Vagina (tissue), 2 donors: Measurements from ENCODE around the gene TRIM10.

Source experiments
- POLR2A ChIP-seq, 2 donors: fragments of 450-650 bp; IDR thresholded peaks; one replicate each; pipeline ENCODE4 v1.6.1; 2017; ENCODE audit warnings: antibody characterized with exemption in 2 of 2, mild to moderate bottlenecking in 2 of 2, moderate library complexity in 2 of 2
- TF ChIP-seq, protein P1 (sequence below), 3 experiments: fragments of 450-650 bp in 2 of 3; fragments of 200-600 bp in 1 of 3; sonication (generic) in 1 of 3; IDR thresholded peaks; one replicate each; pipeline ENCODE4 v1.5.1; 2017 to 2019; ENCODE audit warnings: antibody characterized with exemption in 3 of 3, mild to moderate bottlenecking in 2 of 3, moderate library complexity in 2 of 3

DNA sequence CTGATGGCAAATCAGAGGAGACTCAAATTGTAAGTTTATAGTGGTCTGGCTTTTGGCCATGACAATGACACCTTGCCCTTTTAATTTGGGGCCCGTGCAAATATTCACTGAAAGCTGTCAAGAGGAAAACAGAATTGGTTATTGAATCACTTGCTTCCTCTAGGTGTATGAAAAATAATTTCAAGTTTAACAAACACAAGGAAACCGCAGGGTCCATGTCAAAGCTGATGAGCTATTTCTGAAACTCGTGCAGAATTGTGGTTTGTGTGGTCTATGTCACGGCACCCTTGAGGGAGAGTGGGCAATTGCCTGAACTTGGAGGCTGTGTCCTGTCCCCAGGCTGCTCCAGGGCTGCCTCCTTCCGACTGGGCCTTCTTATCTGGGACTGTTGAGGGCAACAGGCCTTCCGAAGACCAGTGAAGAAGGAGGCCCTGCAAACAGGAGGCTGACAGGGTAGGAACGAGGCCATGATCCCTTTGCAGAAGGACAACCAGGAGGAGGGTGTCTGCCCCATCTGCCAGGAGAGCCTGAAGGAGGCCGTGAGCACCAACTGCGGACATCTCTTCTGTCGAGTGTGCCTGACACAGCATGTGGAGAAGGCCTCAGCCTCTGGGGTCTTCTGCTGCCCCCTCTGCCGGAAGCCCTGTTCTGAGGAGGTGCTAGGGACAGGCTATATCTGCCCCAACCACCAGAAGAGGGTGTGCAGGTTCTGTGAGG, 24.3 kb downstream of the TRIM10 start:
- TF ChIP-seq, protein P1, sequence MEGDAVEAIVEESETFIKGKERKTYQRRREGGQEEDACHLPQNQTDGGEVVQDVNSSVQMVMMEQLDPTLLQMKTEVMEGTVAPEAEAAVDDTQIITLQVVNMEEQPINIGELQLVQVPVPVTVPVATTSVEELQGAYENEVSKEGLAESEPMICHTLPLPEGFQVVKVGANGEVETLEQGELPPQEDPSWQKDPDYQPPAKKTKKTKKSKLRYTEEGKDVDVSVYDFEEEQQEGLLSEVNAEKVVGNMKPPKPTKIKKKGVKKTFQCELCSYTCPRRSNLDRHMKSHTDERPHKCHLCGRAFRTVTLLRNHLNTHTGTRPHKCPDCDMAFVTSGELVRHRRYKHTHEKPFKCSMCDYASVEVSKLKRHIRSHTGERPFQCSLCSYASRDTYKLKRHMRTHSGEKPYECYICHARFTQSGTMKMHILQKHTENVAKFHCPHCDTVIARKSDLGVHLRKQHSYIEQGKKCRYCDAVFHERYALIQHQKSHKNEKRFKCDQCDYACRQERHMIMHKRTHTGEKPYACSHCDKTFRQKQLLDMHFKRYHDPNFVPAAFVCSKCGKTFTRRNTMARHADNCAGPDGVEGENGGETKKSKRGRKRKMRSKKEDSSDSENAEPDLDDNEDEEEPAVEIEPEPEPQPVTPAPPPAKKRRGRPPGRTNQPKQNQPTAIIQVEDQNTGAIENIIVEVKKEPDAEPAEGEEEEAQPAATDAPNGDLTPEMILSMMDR (IDR thresholded peaks at IDR 0.05): no peak
- TF ChIP-seq POLR2A (IDR thresholded peaks at IDR 0.05): no peak
